Bone marrow (tissue), 2 donors: ENCODE measurements around the gene SS18L1.

ENCODE experiments used
- DNase-seq, 2 donors: peaks; one replicate each; lab custom pipeline; 2025; lab: John Stamatoyannopoulos, UW

Gene SS18L1

GRCh38 chr20:62226707-62227590 lies 83.4 kb downstream of the SS18L1 start:
- no peak for DNase-seq

GRCh38 chr20:62227591-62227976 lies 84.0 kb downstream of the SS18L1 start:
- no peak for DNase-seq

DNA sequence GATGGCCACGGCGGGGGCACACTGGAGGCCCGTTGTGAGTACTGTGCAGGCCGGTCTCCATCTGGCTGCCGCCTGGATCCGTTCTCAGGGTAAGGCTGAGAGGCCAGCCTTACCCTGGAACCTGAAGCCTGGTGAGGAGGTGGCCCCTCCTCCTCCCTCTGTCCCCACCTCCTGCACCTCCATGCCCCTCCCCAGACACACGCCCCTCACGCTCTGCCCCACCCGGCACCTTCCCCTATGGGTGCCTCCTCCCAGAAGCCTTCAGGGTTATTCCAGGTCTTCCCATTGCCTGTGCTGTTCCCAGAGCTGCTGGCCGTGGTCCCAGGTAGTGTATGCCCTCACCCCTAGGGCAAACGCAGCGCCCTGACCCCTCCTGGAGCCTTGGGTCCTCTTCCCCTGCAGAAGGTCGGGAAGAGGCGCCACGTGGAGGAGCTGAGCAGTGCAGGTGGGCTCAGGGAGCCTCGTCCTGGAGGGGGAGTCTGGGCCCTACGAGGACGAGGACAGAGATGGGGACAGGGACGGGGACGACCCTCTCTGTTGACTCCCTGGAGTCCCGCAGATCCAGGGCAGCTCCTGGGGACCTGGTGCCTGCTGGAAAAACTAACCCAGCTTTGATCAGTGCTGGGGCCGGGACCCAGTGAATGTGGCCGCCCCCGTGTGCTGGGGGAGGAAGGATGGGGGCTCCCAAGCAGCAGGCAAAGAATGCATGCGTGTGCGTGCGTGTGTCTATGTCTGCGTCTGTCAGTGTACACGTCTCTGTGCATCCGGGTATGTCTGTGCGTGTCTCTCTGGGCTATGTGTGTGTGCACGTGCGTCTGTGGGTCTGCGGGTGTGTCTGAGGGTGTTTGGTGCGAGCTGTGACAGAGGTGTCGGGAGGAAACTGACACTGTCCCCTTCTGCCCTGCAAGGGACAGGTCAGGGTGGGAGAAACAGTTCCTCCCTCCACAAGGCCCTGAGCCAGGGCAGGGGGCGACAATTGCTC lies 84.7 kb downstream of the SS18L1 start:
- no peak for DNase-seq

- no peak for DNase-seq
Observed at GRCh38 chr20:62228982-62229545, 85.5 kb downstream of the SS18L1 start.

- DNase-seq: no peak
Observed at GRCh38 chr20:62229667-62230066, 86.1 kb downstream of the SS18L1 start.

DNA sequence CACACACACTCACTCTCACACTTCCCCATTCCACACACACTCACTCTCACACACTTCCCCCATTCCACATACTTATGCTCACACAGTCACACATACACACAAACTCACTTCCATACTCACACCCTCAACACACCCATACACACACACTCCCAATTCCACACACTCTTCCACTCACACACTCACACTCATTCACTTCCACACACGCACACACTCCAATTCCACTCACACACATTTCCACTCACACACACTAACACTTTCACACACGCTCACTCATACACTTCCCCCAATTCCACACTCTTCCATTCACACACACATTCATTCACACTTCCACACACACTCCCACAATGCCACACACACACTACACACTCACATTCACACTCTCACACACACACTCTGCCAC lies 86.7 kb downstream of the SS18L1 start:
- no peak for DNase-seq

GRCh38 chr20:62230696-62231095 lies 87.1 kb downstream of the SS18L1 start:
- DNase-seq: no peak

- DNase-seq: no peak
Observed at GRCh38 chr20:62231292-62231691, 87.7 kb downstream of the SS18L1 start.
